GM21515 (cell line): ENCODE measurements around the gene C10orf95.

Experiments used
- ATAC-seq: cut with Tn5 transposase; IDR thresholded peaks from one replicate; pipeline ENCODE4 v1.9.1; 2021; ENCODE audit not compliant: unreplicated experiment

Gene C10orf95

GRCh38 chr10:102401735-102402511, 49.4 kb downstream of the C10orf95 start:
- no peak for ATAC-seq

GRCh38 chr10:102401342-102401654, 50.0 kb downstream of the C10orf95 start:
- no peak for ATAC-seq

GRCh38 chr10:102400598-102401341, 50.6 kb downstream of the C10orf95 start:
- no peak for ATAC-seq

GRCh38 chr10:102400076-102400475, 51.3 kb downstream of the C10orf95 start:
- ATAC-seq = no peak
